Lower leg skin (tissue), 3 donors: ENCODE measurements around the gene C22orf15.

ENCODE experiments used
- POLR2A ChIP-seq, 2 donors: fragments of 450-650 bp; IDR thresholded peaks; one replicate each; pipeline ENCODE4 v1.6.1; 2016 to 2017; ENCODE audit warnings: antibody characterized with exemption in 2 of 2, mild to moderate bottlenecking in 1 of 2, moderate library complexity in 1 of 2
- TF ChIP-seq, protein P1 (sequence below), 3 donors: fragments of 450-650 bp; IDR thresholded peaks; one replicate each; pipeline ENCODE4 v1.5.1; 2016; ENCODE audit warnings: antibody characterized with exemption in 3 of 3, mild to moderate bottlenecking in 3 of 3, moderate library complexity in 2 of 3

DNA sequence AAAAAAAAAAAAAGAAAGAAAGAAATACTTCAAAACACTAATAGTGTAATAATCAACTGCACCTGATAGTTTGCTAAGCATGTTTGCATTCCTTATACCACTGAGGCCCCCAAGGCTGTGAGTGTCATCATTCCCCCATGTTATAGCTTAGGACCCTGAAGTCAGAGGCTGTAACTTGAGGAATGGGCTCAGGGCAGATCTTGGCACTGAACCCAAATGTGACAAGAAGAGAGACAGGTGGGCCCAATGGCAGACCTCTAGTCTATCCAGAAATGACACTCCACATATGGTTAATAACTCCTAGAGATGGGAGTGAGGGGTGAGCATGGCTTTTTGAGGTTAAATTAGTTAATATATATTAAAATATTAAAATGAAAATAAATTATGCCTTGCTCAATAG, 25.1 kb upstream of the C22orf15 start:
- TF ChIP-seq POLR2A (IDR thresholded peaks at IDR 0.05): no peak
- TF ChIP-seq, protein P1, sequence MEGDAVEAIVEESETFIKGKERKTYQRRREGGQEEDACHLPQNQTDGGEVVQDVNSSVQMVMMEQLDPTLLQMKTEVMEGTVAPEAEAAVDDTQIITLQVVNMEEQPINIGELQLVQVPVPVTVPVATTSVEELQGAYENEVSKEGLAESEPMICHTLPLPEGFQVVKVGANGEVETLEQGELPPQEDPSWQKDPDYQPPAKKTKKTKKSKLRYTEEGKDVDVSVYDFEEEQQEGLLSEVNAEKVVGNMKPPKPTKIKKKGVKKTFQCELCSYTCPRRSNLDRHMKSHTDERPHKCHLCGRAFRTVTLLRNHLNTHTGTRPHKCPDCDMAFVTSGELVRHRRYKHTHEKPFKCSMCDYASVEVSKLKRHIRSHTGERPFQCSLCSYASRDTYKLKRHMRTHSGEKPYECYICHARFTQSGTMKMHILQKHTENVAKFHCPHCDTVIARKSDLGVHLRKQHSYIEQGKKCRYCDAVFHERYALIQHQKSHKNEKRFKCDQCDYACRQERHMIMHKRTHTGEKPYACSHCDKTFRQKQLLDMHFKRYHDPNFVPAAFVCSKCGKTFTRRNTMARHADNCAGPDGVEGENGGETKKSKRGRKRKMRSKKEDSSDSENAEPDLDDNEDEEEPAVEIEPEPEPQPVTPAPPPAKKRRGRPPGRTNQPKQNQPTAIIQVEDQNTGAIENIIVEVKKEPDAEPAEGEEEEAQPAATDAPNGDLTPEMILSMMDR (IDR thresholded peaks at IDR 0.05): no peak
